Measurements from ENCODE around the gene TRIM65.

TRIM65 gene

GRCh38 chr17:75896415-75897159 is at the start of gene TRIM65:
TSS of gene TRIM65 (minus strand) at chr17:75896951. CDS start at chr17:75896937, 14 bp downstream.
- DNase-seq (ENCODE audit: low read depth, low spot score) = peak; percentile 56

- DNase-seq (ENCODE audit: low read depth, low spot score) = no peak
Measured at GRCh38 chr17:75945211-75945610, 48.5 kb upstream of the TRIM65 start.

GRCh38 chr17:75943491-75943890 is 46.7 kb upstream of the TRIM65 start:
- DNase-seq (ENCODE audit: low read depth, low spot score) = no peak

- no peak for DNase-seq (ENCODE audit: low read depth, low spot score)
Measured at GRCh38 chr17:75942473-75942872, 45.7 kb upstream of the TRIM65 start.

GRCh38 chr17:75941442-75941819 is 44.7 kb upstream of the TRIM65 start:
- no peak for DNase-seq (ENCODE audit: low read depth, low spot score)

GRCh38 chr17:75940727-75941441 is 44.1 kb upstream of the TRIM65 start, which contains the start of gene FBF1:
TSS of gene FBF1 (minus strand) at chr17:75941042. CDS start at chr17:75938149, 2,893 bp downstream.
- DNase-seq (ENCODE audit: low read depth, low spot score) = peak; percentile 67

- no peak for DNase-seq (ENCODE audit: low read depth, low spot score)
Measured at GRCh38 chr17:75937652-75938051, 40.9 kb upstream of the TRIM65 start.

- DNase-seq (ENCODE audit: low read depth, low spot score) = no peak
Measured at GRCh38 chr17:75933808-75934207, 37.1 kb upstream of the TRIM65 start.

- DNase-seq (ENCODE audit: low read depth, low spot score) = no peak
Measured at GRCh38 chr17:75932852-75933251, 36.1 kb upstream of the TRIM65 start.

GRCh38 chr17:75931062-75931461 is 34.3 kb upstream of the TRIM65 start:
- no peak for DNase-seq (ENCODE audit: low read depth, low spot score)

- no peak for DNase-seq (ENCODE audit: low read depth, low spot score)
Measured at GRCh38 chr17:75927286-75927922, 30.7 kb upstream of the TRIM65 start.

- DNase-seq (ENCODE audit: low read depth, low spot score) = no peak
Measured at GRCh38 chr17:75926456-75926855, 29.7 kb upstream of the TRIM65 start.

- no peak for DNase-seq (ENCODE audit: low read depth, low spot score)
Measured at GRCh38 chr17:75925912-75926311, 29.2 kb upstream of the TRIM65 start.

GRCh38 chr17:75925103-75925502 is 28.4 kb upstream of the TRIM65 start:
- no peak for DNase-seq (ENCODE audit: low read depth, low spot score)

- DNase-seq (ENCODE audit: low read depth, low spot score) = no peak
Measured at GRCh38 chr17:75922963-75923874, 26.5 kb upstream of the TRIM65 start.

- DNase-seq (ENCODE audit: low read depth, low spot score) = no peak
Measured at GRCh38 chr17:75922173-75922961, 25.6 kb upstream of the TRIM65 start.

- DNase-seq (ENCODE audit: low read depth, low spot score) = no peak
Measured at GRCh38 chr17:75921596-75921995, 24.8 kb upstream of the TRIM65 start.

GRCh38 chr17:75920045-75920560 is 23.4 kb upstream of the TRIM65 start:
- DNase-seq (ENCODE audit: low read depth, low spot score) = no peak

- DNase-seq (ENCODE audit: low read depth, low spot score) = no peak
Measured at GRCh38 chr17:75919611-75920010, 22.9 kb upstream of the TRIM65 start.

- DNase-seq (ENCODE audit: low read depth, low spot score) = no peak
Measured at GRCh38 chr17:75917917-75918445, 21.2 kb upstream of the TRIM65 start.
